Measurements from ENCODE around the gene TMEM214. TPM values are rescaled to one million over a fixed set of nuclear protein-coding genes. Genes with fewer than 3 reads are reported as not detected.

TMEM214 gene
- total RNA-seq, 1 donor from 2014 or later, result 55.3 TPM

DNA sequence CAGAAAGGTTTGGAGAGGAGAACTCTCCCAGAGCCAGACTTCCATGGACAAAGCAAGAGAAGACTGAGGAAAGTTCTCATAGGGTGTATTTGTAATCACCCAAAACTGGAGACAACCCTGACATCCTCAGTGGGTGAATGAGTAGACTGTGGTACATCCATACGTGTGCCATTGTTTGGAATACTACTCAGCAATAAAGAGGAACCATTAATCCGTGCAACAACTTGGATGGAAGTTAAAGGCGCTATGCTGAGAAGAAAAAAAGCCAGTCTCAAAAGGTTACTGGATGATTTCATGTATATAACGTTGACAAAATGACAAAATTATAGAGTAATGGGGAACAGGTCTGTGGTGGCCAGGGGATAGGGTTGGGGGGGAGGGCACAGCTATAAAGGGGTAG is 24.1 kb upstream of the TMEM214 start:
- H3K27ac Mint-ChIP-seq (ENCODE audit: unreplicated experiment), result no peak overlapping the region
- H3K27me3 Mint-ChIP-seq (ENCODE audit: unreplicated experiment), result peaks cover 3% of the 10 kb centered on the region
- H3K9me3 Mint-ChIP-seq (ENCODE audit: unreplicated experiment), result peaks cover 6% of the 10 kb centered on the region
- peaks cover 13% of the 10 kb centered on the region for H3K4me1 Mint-ChIP-seq (ENCODE audit: unreplicated experiment)
- TF ChIP-seq CTCF (IDR thresholded peaks at IDR 0.05; ENCODE audit: unreplicated experiment), result no peak
- peaks cover 11% of the 10 kb centered on the region for H3K36me3 Mint-ChIP-seq (ENCODE audit: low read depth, unreplicated experiment)
- DNase-seq (ENCODE audit: low spot score), result no peak
- H3K4me3 Mint-ChIP-seq (ENCODE audit: unreplicated experiment), result no peak overlapping the region

DNA sequence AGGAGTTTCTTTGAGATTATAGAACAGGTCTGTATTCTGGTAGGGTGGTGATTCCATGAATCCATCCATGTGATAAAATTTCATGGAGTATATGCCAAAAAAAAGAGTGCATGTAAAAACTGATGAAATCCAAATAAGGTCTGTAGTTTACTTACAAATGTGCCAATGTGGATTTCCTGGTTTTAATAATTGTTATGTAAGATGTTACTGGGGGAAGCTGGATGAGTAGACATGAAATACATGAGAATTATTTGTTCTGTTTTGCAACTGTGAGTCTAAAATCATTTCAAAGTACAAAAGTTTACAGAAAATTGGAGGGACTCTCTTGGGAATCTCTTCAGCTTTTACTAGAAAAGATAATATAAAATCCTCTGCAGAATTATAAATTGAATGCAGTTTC is 23.7 kb upstream of the TMEM214 start:
- no peak overlapping the region for H3K4me3 Mint-ChIP-seq (ENCODE audit: unreplicated experiment)

GRCh38 chr2:27009716-27010115 is 23.0 kb upstream of the TMEM214 start:
- Mint-ChIP-seq H3K27me3 (ENCODE audit: unreplicated experiment) (peaks cover 3% of the 10 kb centered on the region), H3K4me1 (ENCODE audit: unreplicated experiment) (peaks cover 13% of the 10 kb centered on the region), H3K27ac (ENCODE audit: unreplicated experiment) (no peak overlapping the region), H3K9me3 (ENCODE audit: unreplicated experiment) (peaks cover 6% of the 10 kb centered on the region), H3K4me3 (ENCODE audit: unreplicated experiment) (no peak overlapping the region), H3K36me3 (ENCODE audit: low read depth, unreplicated experiment) (peaks cover 19% of the 10 kb centered on the region)
- no peak for DNase-seq (ENCODE audit: low spot score)
- no peak for TF ChIP-seq CTCF (IDR thresholded peaks at IDR 0.05; ENCODE audit: unreplicated experiment)

More for the DNA sequence above, 23.7 kb upstream of the TMEM214 start:
- Mint-ChIP-seq H3K9me3 (ENCODE audit: unreplicated experiment) (peaks cover 6% of the 10 kb centered on the region), H3K4me1 (ENCODE audit: unreplicated experiment) (peaks cover 13% of the 10 kb centered on the region), H3K27ac (ENCODE audit: unreplicated experiment) (no peak overlapping the region), H3K27me3 (ENCODE audit: unreplicated experiment) (peaks cover 3% of the 10 kb centered on the region), H3K36me3 (ENCODE audit: low read depth, unreplicated experiment) (peaks cover 15% of the 10 kb centered on the region)
- no peak for TF ChIP-seq CTCF (IDR thresholded peaks at IDR 0.05; ENCODE audit: unreplicated experiment)
- DNase-seq (ENCODE audit: low spot score), result no peak

DNA sequence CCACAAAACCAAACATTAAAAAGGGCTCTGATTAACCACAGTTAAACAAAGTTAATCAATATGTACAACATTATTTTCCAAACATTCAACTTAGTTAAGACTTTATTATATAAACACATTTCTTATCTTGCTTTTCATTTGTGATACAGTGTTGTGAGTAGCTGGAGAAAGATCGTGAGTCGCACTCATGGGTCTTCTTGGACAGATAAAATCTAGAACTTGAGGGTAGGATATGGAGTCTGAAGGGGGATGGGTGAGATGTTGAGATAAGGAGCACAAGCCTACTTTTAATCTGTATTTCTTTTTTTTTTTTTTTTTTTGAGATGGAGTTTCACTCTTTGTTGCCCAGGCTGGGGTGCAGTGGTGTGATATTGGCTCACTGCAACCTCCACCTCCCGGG is 22.6 kb upstream of the TMEM214 start:
- H3K9me3 Mint-ChIP-seq (ENCODE audit: unreplicated experiment), result peaks cover 6% of the 10 kb centered on the region
- no peak for DNase-seq (ENCODE audit: low spot score)
- peaks cover 23% of the 10 kb centered on the region for H3K36me3 Mint-ChIP-seq (ENCODE audit: low read depth, unreplicated experiment)
- TF ChIP-seq CTCF (IDR thresholded peaks at IDR 0.05; ENCODE audit: unreplicated experiment), result no peak
- peaks cover 13% of the 10 kb centered on the region for H3K4me1 Mint-ChIP-seq (ENCODE audit: unreplicated experiment)
- peaks cover 3% of the 10 kb centered on the region for H3K27me3 Mint-ChIP-seq (ENCODE audit: unreplicated experiment)
- no peak overlapping the region for H3K4me3 Mint-ChIP-seq (ENCODE audit: unreplicated experiment)
- H3K27ac Mint-ChIP-seq (ENCODE audit: unreplicated experiment), result no peak overlapping the region

GRCh38 chr2:27013738-27014137 is 19.0 kb upstream of the TMEM214 start:
- peaks cover 8% of the 10 kb centered on the region for H3K4me1 Mint-ChIP-seq (ENCODE audit: unreplicated experiment)
- no peak overlapping the region for H3K27ac Mint-ChIP-seq (ENCODE audit: unreplicated experiment)
- no peak for DNase-seq (ENCODE audit: low spot score)
- TF ChIP-seq CTCF (IDR thresholded peaks at IDR 0.05; ENCODE audit: unreplicated experiment), result no peak
- peaks cover 7% of the 10 kb centered on the region for H3K27me3 Mint-ChIP-seq (ENCODE audit: unreplicated experiment)
- H3K9me3 Mint-ChIP-seq (ENCODE audit: unreplicated experiment), result peaks cover 6% of the 10 kb centered on the region
- peaks cover 27% of the 10 kb centered on the region for H3K36me3 Mint-ChIP-seq (ENCODE audit: low read depth, unreplicated experiment)
- no peak overlapping the region for H3K4me3 Mint-ChIP-seq (ENCODE audit: unreplicated experiment)
